Adrenal gland (tissue), 12 donors: ENCODE data around the gene SNX25. TPM values are rescaled to one million over a fixed set of nuclear protein-coding genes. Genes with fewer than 3 reads are reported as not detected.

Source experiments
- DNase-seq, 7 donors: peaks; one replicate each; pipeline ENCODE4 v3.0.0-alpha.2; 2019 to 2020
- H3K27ac ChIP-seq, 5 donors: fragments of 200-600 bp; sonication (generic) in 4 of 5; 1 replicate in 3 of 5; 2 replicates in 2 of 5; pipeline versions ENCODE4 v1.5.1 to v1.8.0; 2016 to 2020; ENCODE audit warnings: mild to moderate bottlenecking in 1 of 5
- H3K27me3 ChIP-seq: fragments of 200-600 bp; 2 replicates; pipeline ENCODE4 v1.8.0; 2021
- H3K36me3 ChIP-seq, 2 donors: fragments of 200-600 bp; replicated peaks in 1 of 2; 1 replicate in 1 of 2; 2 replicates in 1 of 2; pipeline versions ENCODE4 v1.5.1 to v1.8.0; 2018 to 2022
- H3K4me1 ChIP-seq, 2 donors: fragments of 200-600 bp; replicated peaks in 1 of 2; 1 replicate in 1 of 2; 2 replicates in 1 of 2; pipeline versions ENCODE4 v1.5.1 to v1.8.0; 2018 to 2021
- H3K4me3 ChIP-seq, 4 donors: fragments of 200-600 bp; sonication (generic) in 3 of 4; one replicate each; pipeline ENCODE4 v1.5.1; 2016 to 2018
- H3K9me3 ChIP-seq, 3 donors: fragments of 200-600 bp; sonication (generic) in 1 of 3; replicated peaks in 1 of 3; 1 replicate in 2 of 3; 2 replicates in 1 of 3; pipeline versions ENCODE4 v1.5.1 to v1.8.0; 2016 to 2021
- POLR2A ChIP-seq, 2 donors: fragments of 450-650 bp; IDR thresholded peaks; one replicate each; pipeline ENCODE4 v1.6.1; 2017; ENCODE audit warnings: antibody characterized with exemption in 2 of 2, mild to moderate bottlenecking in 2 of 2, moderate library complexity in 1 of 2
- whole genome bisulfite sequencing, 4 donors: extraction: QIAGEN DNeasy Blood & Tissue Kit in 2 of 4; methylation state at CpG; one replicate each; pipeline versions ENCODE4 v1.1.5 to v1.1.7; 2013 to 2017; 5-methylcytosine and 5-hydroxymethylcytosine counted together
- intact Hi-C, 2 donors: fragments of 100-400 bp; cut with DNase I; formaldehyde crosslinking; loops; one replicate each; pipeline versions ENCODE4 v1.14.1 to v1.15.0; 2022 to 2023
- polyA plus RNA-seq, 3 donors: library from polyadenylated mRNA; stranded (reverse); fragments of 200-250 nt in 2 of 3; fragments of 350-450 nt in 1 of 3; fragmentation: Illumina TruSeq in 1 of 3; extraction: RNeasy Lipid Tissue Mini Kit (QIAGEN cat#74804) in 1 of 3; gene quantifications; one replicate each; pipeline ENCODE4 v1.2.3, GENCODE V29; 2013 to 2014
- total RNA-seq, 9 donors: library from RNA; depleted of rRNA in 4 of 9; stranded (reverse); fragments of >200 nt in 4 of 9; fragments of 120-200 nt in 1 of 9; fragmentation: NEBNext Ultra II Directional in 1 of 9; extraction: Animal tissue kit (Norgen Biotek cat#: 25700) in 1 of 9; gene quantifications; one replicate each; pipeline versions ENCODE4 v1.1.0 to v1.2.4, GENCODE V29; 2013 to 2023
- TF ChIP-seq, protein P1 (sequence below), 6 experiments: fragments of 450-650 bp in 4 of 6; fragments of 200-600 bp in 2 of 6; sonication (generic) in 1 of 6; IDR thresholded peaks; 1 replicate in 5 of 6; 2 replicates in 1 of 6; pipeline versions ENCODE4 v1.5.1 to v1.8.0; 2016 to 2021; ENCODE audit warnings: antibody characterized with exemption in 6 of 6, mild to moderate bottlenecking in 2 of 6, moderate library complexity in 1 of 6
- donor health status: healthy with polysubstance abuse.
- donor health status: Bipolar disorder and iron deficiency.
- donor health status: DM: yes; HTN: yes; CAD: no.
- donor health status: DM: no; HTN: no; CAD: no.
- donor health status: DM: no; HTN: no; CAD: no.
- donor health status: DM: yes; HTN: yes; CAD: no.

Gene SNX25
- total and polyA plus RNA-seq, 12 donors: 4.7 to 29.3 (median 13.3) TPM

GRCh38 chr4:185249105-185249504, 39.7 kb downstream of the SNX25 start:
- H3K9me3 ChIP-seq: no peaks in the 10 kb centered on the region
- DNase-seq: no peak
- H3K4me3 ChIP-seq: no peak overlapping the region
- H3K36me3 ChIP-seq: no peaks in the 10 kb centered on the region
- no peak overlapping the region for H3K27ac ChIP-seq
- peaks cover 0 to 31% of the 10 kb centered on the region in 2 donors for H3K4me1 ChIP-seq
- H3K27me3 ChIP-seq: no peaks in the 10 kb centered on the region
- intact Hi-C loops: no loop called here
- no peak for TF ChIP-seq POLR2A (IDR thresholded peaks at IDR 0.05)
- TF ChIP-seq, protein P1, sequence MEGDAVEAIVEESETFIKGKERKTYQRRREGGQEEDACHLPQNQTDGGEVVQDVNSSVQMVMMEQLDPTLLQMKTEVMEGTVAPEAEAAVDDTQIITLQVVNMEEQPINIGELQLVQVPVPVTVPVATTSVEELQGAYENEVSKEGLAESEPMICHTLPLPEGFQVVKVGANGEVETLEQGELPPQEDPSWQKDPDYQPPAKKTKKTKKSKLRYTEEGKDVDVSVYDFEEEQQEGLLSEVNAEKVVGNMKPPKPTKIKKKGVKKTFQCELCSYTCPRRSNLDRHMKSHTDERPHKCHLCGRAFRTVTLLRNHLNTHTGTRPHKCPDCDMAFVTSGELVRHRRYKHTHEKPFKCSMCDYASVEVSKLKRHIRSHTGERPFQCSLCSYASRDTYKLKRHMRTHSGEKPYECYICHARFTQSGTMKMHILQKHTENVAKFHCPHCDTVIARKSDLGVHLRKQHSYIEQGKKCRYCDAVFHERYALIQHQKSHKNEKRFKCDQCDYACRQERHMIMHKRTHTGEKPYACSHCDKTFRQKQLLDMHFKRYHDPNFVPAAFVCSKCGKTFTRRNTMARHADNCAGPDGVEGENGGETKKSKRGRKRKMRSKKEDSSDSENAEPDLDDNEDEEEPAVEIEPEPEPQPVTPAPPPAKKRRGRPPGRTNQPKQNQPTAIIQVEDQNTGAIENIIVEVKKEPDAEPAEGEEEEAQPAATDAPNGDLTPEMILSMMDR (IDR thresholded peaks at IDR 0.05): no peak
- WGBS, 4 donors: 82 to 93% (median 89%) methylated on average over 2 of the region's 2 CpGs

- Histone ChIP-seq H3K27me3 (no peaks in the 10 kb centered on the region), H3K9me3 (no peaks in the 10 kb centered on the region), H3K4me3 (no peak overlapping the region), H3K27ac (no peak overlapping the region), H3K4me1 (peaks cover 0 to 7% of the 10 kb centered on the region in 2 donors), H3K36me3 (no peaks in the 10 kb centered on the region)
- intact Hi-C loops: no loop called here
- 84 to 96% (median 93%) methylated on average over 5 of the region's 5 CpGs for WGBS, 4 donors
- no peak for TF ChIP-seq POLR2A (IDR thresholded peaks at IDR 0.05)
- TF ChIP-seq, protein P1 (IDR thresholded peaks at IDR 0.05): no peak
- DNase-seq: no peak
Measured at GRCh38 chr4:185254434-185254833, 45.0 kb downstream of the SNX25 start.

DNA sequence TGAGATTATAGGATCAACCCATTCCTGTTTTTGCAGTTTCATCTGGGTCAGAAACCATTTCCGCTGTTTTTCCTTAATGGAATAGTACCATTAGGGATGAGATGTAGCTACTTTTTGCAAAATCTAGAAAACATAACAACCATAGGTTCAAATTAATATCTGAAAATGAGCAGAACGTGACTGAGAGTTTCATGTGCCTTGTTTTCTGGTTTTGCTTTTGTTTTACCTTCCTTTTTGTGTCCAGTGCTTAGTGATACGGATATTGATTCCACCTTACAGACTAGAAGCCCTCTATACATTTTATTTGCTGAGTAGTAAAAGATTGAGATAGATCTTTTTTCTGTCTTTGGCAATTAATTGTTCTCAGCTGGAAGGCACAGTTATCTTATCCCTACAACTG, 46.5 kb downstream of the SNX25 start:
- TF ChIP-seq, protein P1 (IDR thresholded peaks at IDR 0.05): no peak
- TF ChIP-seq POLR2A (IDR thresholded peaks at IDR 0.05): no peak
- Histone ChIP-seq H3K27me3 (no peaks in the 10 kb centered on the region), H3K36me3 (no peaks in the 10 kb centered on the region), H3K4me1 (peaks cover 0 to 7% of the 10 kb centered on the region in 2 donors), H3K4me3 (no peak overlapping the region), H3K27ac (no peak overlapping the region), H3K9me3 (no peaks in the 10 kb centered on the region)
- 47 to 98% (median 95%) methylated on average over 3 of the region's 3 CpGs for WGBS, 4 donors
- DNase-seq: no peak
- intact Hi-C loops: no loop called here

- Histone ChIP-seq H3K36me3 (no peaks in the 10 kb centered on the region), H3K27me3 (no peaks in the 10 kb centered on the region), H3K4me3 (no peak overlapping the region), H3K27ac (no peak overlapping the region), H3K9me3 (no peaks in the 10 kb centered on the region), H3K4me1 (peaks cover 0 to 7% of the 10 kb centered on the region in 2 donors)
- DNase-seq: no peak
- 96 to 98% (median 96%) methylated on average over 3 of the region's 3 CpGs for WGBS, 4 donors
- intact Hi-C loops: no loop called here
- TF ChIP-seq, protein P1 (IDR thresholded peaks at IDR 0.05): no peak
- TF ChIP-seq POLR2A (IDR thresholded peaks at IDR 0.05): no peak
Measured at GRCh38 chr4:185256446-185256845, 47.0 kb downstream of the SNX25 start.
